ENCODE data around the gene VCP. TPM values are rescaled to one million over a fixed set of nuclear protein-coding genes. Genes with fewer than 3 reads are reported as not detected.
A peak's percentile ranks its signal among the peaks of the same experiment; 100 is the strongest.

The VCP gene
- total RNA-seq, 1 experiment from 2014 or later, result 170 TPM

- peaks cover 5 to 19% of the 10 kb centered on the region in 2 experiments; a peak in 3 of 4 replicates for H3K4me1 ChIP-seq (ENCODE audit: control insufficient read depth in 1 of 2, insufficient read depth in 2 of 2, low read length in 2 of 2)
- H3K4me3 ChIP-seq (replicated peaks in 1 of 2; ENCODE audit: low read depth in 1 of 2, low read length in 2 of 2), result peak within 1 kb of the TSS; percentile 57 to 92
- peak within 1 kb of the TSS; percentile 96 for H3K9ac ChIP-seq (ENCODE audit: low read length)
- H4K20me1 ChIP-seq (ENCODE audit: insufficient read depth), result no peaks in the 10 kb centered on the region
- POLR2A ChIA-PET, result interaction anchor here (0.8 to 1.1 kb wide), 4 partner anchors 15 to 19 kb away, joined by 3 to 6 read pairs (median 4); partner anchors contain the start of genes ATOSB and FANCG
- TSS peak; percentile 66 for BruUV-seq (replicated peaks)
- no peaks in the 10 kb centered on the region for H3K27me3 ChIP-seq (ENCODE audit: insufficient read depth, low read length)
- H3K27ac ChIP-seq (ENCODE audit: low read depth, low read length), result peak within 1 kb of the TSS; percentile 92
- H3K79me2 ChIP-seq (ENCODE audit: insufficient read depth, low read length), result peaks cover 20% of the 10 kb centered on the region
- DNase-seq (ENCODE audit: low read depth, low spot score) (peak; percentile 81), ATAC-seq (peak; percentile 90)
- H2AFZ ChIP-seq (ENCODE audit: low read depth, low read length, poor library complexity, severe bottlenecking), result no peak within 1 kb of the TSS
- CTCF ChIA-PET, result interaction anchor here (0.9 to 2.9 kb wide), 6 partner anchors 15 to 197 kb away, joined by 3 to 20 read pairs (median 4); partner anchors contain the start of genes ATOSB, FANCG and VCP
- no peaks in the 10 kb centered on the region for H3K9me2 ChIP-seq (ENCODE audit: insufficient read depth)
- peak within 1 kb of the TSS; percentile 96 for H3K4me2 ChIP-seq (ENCODE audit: low read length)
- intact Hi-C loops (cut with micrococcal nuclease), result loop anchor here (1.0 to 5.0 kb wide), 4 partner anchors 104 to 381 kb away; no protein-coding TSS in a partner anchor
- RAD21 ChIA-PET (ENCODE audit: low non-redundant PET in 1 of 2, low total read pairs in 2 of 2, uncharacterized antibody in 2 of 2, unreplicated experiment in 2 of 2), result interaction anchor here in 1 of 2 experiments (0.6 kb wide), 1 partner anchor 16 kb away, joined by 5 read pairs; the partner anchor contains the start of gene FANCG
- no peaks in the 10 kb centered on the region for H3K9me3 ChIP-seq (ENCODE audit: control insufficient read depth in 1 of 2, insufficient read depth in 1 of 2, low read depth in 1 of 2, low read length in 2 of 2)
- peaks cover 13 to 25% of the 10 kb centered on the region in 2 experiments for H3K36me3 ChIP-seq (ENCODE audit: control insufficient read depth in 1 of 2, insufficient read depth in 2 of 2, low read length in 2 of 2)
- TF ChIP-seq SIN3A (IDR thresholded peaks at IDR 0.05; ENCODE audit: low read depth) (no peak), POLR2AphosphoS5 (IDR thresholded peaks at IDR 0.05; ENCODE audit: low read depth, low read length) (peak; percentile 83; the same call in 1 of the 2 replicates), CBX3 (IDR thresholded peaks at IDR 0.05; ENCODE audit: low read depth) (no peak), SRF (IDR thresholded peaks at IDR 0.05; ENCODE audit: low read depth) (no peak), FOSL1 (IDR thresholded peaks at IDR 0.05; ENCODE audit: low read depth) (no peak), ZFX (IDR thresholded peaks at IDR 0.05) (peak; percentile 98), CEBPB (IDR thresholded peaks at IDR 0.05; ENCODE audit: low read depth) (no peak), JUND (IDR thresholded peaks at IDR 0.05) (no peak), CTCF (IDR thresholded peaks at IDR 0.05 in 2 of 3, conservative IDR thresholded peaks at IDR 0.05 in 1 of 3; ENCODE audit: borderline replicate concordance in 1 of 3, insufficient read depth in 1 of 3, low read depth in 2 of 3, low read length in 2 of 3) (peak in 2 of 3 experiments; percentile 59 to 78; a peak in 4 of 6 replicates), REST (IDR thresholded peaks at IDR 0.05; ENCODE audit: low read depth) (no peak), EZH2phosphoT487 (IDR thresholded peaks at IDR 0.05; ENCODE audit: borderline replicate concordance) (no peak), ZNF274 (IDR thresholded peaks at IDR 0.05; ENCODE audit: low read depth, low read length) (no peak), POLR2A (IDR thresholded peaks at IDR 0.05; ENCODE audit: borderline replicate concordance, extremely low read depth, insufficient read depth, insufficient read length) (no peak), ELF1 (IDR thresholded peaks at IDR 0.05; ENCODE audit: borderline replicate concordance, low read depth) (no peak), ATF3 (IDR thresholded peaks at IDR 0.05) (no peak), SP1 (IDR thresholded peaks at IDR 0.05; ENCODE audit: low read depth) (no peak), ZBTB33 (IDR thresholded peaks at IDR 0.05; ENCODE audit: extremely low read depth, insufficient replicate concordance, low read length) (peak; percentile 54), TCF7L2 (IDR thresholded peaks at IDR 0.05; ENCODE audit: borderline replicate concordance, extremely low read depth, insufficient read depth, insufficient read length) (no peak), EGR1 (IDR thresholded peaks at IDR 0.05; ENCODE audit: low read depth) (no peak)
These were observed 23.8 kb upstream of the VCP start, which contains the start of gene PIGO for GRCh38 chr9:35096035-35096849. TSS of gene PIGO (minus strand) at chr9:35096591. CDS start at chr9:35095565, 1,026 bp downstream.
